ENCODE measurements around the gene FANCC.

DNA sequence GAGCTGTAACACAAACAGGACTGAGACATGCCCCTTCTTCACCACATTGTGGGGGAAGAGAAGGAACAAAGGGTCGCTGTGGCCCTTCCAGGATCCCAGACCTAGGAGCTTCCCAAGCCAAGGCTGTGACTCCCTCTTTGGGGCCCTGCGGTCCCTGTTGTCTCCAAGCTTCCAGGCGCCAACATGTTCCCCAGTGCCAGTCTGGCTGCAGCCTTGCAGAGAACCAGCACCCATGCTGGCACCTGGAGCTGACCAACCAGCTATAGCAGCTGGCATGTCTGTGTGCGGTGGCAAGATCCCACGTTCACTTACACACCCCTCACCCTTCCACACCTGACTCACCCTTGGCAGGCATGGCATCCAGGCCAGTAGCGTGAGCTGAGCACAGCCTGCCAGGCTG is 20.7 kb upstream of the FANCC start:
- TF ChIP-seq, protein P1, sequence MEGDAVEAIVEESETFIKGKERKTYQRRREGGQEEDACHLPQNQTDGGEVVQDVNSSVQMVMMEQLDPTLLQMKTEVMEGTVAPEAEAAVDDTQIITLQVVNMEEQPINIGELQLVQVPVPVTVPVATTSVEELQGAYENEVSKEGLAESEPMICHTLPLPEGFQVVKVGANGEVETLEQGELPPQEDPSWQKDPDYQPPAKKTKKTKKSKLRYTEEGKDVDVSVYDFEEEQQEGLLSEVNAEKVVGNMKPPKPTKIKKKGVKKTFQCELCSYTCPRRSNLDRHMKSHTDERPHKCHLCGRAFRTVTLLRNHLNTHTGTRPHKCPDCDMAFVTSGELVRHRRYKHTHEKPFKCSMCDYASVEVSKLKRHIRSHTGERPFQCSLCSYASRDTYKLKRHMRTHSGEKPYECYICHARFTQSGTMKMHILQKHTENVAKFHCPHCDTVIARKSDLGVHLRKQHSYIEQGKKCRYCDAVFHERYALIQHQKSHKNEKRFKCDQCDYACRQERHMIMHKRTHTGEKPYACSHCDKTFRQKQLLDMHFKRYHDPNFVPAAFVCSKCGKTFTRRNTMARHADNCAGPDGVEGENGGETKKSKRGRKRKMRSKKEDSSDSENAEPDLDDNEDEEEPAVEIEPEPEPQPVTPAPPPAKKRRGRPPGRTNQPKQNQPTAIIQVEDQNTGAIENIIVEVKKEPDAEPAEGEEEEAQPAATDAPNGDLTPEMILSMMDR (conservative IDR thresholded peaks at IDR 0.05), result no peak
- no peak for TF ChIP-seq ZFX (IDR thresholded peaks at IDR 0.05)

All from C4-2B (cell line).